Measurements from ENCODE around the gene COX19. TPM values are rescaled to one million over a fixed set of nuclear protein-coding genes. Genes with fewer than 3 reads are reported as not detected.
A peak's percentile ranks its signal among the peaks of the same experiment; 100 is the strongest.
"Not testable (repeated sequence)": the region's sequence is repeated elsewhere in the genome, so short reads cannot be mapped to it uniquely, and the experiment has no call there.

COX19 gene
- total RNA-seq, 2 donors from 2014 or later: 7.2 to 18.1 TPM

DNA sequence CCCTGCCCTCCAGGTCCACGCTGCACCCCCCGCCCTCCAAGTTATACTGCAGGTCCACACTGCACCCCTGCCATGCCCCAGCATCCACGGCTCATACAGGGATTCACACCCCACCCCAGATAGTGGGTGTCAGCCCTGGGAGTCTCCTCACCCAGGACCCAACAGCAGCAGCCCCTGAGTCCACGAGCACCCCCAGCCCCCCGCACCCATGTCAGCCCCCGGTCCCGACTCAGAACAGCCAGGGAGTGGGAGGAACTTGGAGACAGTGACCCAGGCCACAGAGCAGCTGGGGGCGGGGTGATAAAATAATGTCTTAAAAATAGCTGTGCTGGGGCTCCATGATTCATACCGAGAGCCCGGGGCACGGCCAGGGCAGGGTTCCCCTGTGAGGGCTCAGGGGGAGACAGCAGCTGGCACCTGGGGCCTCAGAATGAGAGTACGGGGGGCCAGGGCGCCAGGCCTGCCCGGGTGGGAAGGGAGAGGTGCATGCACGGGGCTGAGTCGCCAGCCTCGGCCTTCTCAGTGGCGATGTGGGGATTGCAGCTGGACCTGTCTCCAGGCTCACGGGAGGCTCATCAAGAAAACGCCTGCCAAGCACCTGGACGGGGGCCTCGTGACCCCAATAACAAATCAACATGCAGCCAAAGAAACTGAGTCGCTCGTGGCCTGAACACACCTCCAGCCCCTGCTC, 50.7 kb downstream of the COX19 start:
- Histone ChIP-seq H3K27ac (no peak overlapping the region), H3K36me3 (no peaks in the 10 kb centered on the region), H3K4me1 (ENCODE audit: control insufficient read depth in 1 of 2, low read depth in 2 of 2) (peaks cover 3 to 14% of the 10 kb centered on the region in 2 donors), H3K27me3 (replicated peaks; ENCODE audit: insufficient read depth) (no peaks in the 10 kb centered on the region), H3K9me3 (no peaks in the 10 kb centered on the region), H3K4me3 (no peak overlapping the region)
- TF ChIP-seq CTCF (IDR thresholded peaks at IDR 0.05): no peak
- ATAC-seq (ENCODE audit: insufficient number of reproducible peaks, low FRiP score, low read depth) (no peak), DNase-seq (ENCODE audit: low spot score) (no peak)

DNA sequence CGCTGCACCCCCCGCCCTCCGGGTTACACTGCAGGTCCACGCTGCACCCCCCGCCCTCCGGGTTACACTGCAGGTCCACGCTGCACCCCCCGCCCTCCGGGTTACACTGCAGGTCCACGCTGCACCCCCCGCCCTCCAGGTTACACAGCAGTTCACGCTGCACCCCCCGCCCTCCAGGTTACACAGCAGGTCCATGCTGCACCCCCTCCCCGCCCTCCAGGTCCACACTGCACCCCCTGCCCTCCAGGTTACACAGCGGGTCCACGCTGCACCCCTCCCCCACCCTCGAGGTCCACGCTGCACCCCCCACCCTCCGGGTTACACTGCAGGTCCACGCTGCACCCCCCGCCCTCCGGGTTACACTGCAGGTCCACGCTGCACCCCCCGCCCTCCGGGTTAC, 51.3 kb downstream of the COX19 start:
- H3K4me3 ChIP-seq; DNase-seq (ENCODE audit: low spot score); H3K27me3 ChIP-seq (replicated peaks; ENCODE audit: insufficient read depth); H3K9me3 ChIP-seq; H3K36me3 ChIP-seq; H3K27ac ChIP-seq; ATAC-seq (ENCODE audit: insufficient number of reproducible peaks, low FRiP score, low read depth): not testable (repeated sequence)
- H3K4me1 ChIP-seq (ENCODE audit: control insufficient read depth in 1 of 2, low read depth in 2 of 2): peaks cover 3 to 14% of the 10 kb centered on the region in 2 donors

DNA sequence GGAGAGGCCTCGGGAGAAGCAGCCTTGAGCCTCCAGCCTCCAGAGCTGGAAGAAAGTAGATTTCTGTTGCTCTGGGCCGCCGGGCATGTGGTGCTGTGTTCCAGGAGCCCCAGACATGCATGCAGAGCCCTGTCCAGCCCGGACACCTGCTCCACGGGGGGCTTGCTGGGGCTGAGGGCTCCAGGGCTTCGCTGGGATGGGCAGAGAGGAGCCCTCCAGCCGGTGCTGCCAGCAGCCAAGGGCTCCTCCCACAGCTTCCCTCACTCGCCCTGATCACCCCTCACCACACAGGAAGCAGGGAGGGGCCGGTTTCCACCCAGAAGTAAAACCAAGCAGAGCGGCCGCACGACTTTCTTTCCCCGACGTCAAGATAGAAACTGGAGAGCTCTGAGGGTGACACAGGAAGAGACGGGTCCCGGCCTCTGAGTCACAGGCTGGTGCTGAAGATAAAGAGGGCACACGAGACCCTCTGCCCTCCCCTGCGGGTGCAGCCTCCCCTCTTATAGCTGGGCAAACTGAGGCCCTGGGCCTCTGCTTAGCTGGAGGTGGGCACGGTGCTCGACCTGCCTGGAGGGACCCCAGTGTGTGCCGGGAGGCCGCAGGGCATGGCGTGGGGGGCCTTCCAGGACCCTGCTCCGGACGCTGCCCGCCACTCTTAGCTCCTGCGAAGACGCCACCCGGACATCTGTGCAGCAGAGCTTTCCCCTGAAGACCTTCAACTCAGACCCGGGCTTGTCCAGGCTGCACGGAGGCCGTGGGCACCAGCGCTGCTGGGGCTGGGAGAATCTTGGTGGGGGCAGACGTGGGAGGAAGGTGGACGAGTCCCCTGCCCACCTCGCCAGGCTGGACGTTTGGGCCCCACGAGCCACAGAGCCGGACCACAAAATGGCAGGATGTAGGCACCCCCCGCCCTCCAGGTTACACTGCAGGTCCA, 52.0 kb downstream of the COX19 start:
- no peak for ATAC-seq (ENCODE audit: insufficient number of reproducible peaks, low FRiP score, low read depth)
- H3K27me3 ChIP-seq (replicated peaks; ENCODE audit: insufficient read depth): no peaks in the 10 kb centered on the region
- no peak overlapping the region for H3K27ac ChIP-seq
- H3K36me3 ChIP-seq: no peaks in the 10 kb centered on the region
- H3K9me3 ChIP-seq: no peaks in the 10 kb centered on the region
- H3K4me3 ChIP-seq: peak overlapping the region; percentile 41
- no peak for DNase-seq (ENCODE audit: low spot score)
- no peak for TF ChIP-seq CTCF (IDR thresholded peaks at IDR 0.05)
- peaks cover 3 to 14% of the 10 kb centered on the region in 2 donors for H3K4me1 ChIP-seq (ENCODE audit: control insufficient read depth in 1 of 2, low read depth in 2 of 2)

DNA sequence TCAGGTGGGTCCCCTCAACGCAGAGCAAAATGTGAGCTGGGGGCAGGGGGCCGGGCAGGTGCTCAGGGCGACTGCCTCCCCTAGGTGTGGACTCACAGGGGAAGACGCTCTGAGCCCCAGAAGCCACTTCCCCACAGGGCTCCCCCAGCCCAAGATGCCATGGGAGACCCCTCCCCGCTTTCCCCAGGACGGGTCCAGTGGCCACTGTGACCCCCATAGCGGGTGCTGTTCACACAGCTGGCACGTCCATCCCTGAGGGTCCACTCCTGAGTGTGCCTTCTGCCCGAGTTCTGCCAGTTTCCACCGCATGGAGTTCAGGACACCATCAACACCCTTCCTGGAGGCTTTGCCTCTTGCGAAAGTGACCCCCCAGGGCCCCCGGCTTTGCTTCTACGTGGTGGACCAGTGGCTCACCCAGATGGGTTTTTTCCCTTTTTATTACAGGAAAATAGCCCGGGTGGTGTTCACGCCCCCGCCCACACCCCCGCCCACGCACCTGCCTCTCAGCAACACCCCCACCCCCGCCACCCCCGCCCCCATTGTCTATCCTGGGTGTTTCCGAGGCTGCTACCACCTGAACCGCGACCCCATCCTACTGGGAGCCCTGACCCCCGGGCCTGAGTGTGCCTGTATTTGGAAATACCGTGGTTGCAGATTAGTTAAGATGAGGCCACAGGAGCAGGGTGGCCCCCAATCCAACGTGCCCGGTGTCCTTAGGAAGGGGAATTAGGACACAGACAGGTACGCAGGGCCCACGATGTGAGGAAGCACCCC, 52.8 kb downstream of the COX19 start:
- H3K4me1 ChIP-seq (ENCODE audit: control insufficient read depth in 1 of 2, low read depth in 2 of 2): peaks cover 3 to 14% of the 10 kb centered on the region in 2 donors
- ATAC-seq (ENCODE audit: insufficient number of reproducible peaks, low FRiP score, low read depth): no peak
- peak overlapping the region; percentile 41 for H3K4me3 ChIP-seq
- no peaks in the 10 kb centered on the region for H3K9me3 ChIP-seq
- TF ChIP-seq CTCF (IDR thresholded peaks at IDR 0.05): no peak
- no peaks in the 10 kb centered on the region for H3K36me3 ChIP-seq
- DNase-seq (ENCODE audit: low spot score): no peak
- no peak overlapping the region for H3K27ac ChIP-seq
- no peaks in the 10 kb centered on the region for H3K27me3 ChIP-seq (replicated peaks; ENCODE audit: insufficient read depth)

DNA sequence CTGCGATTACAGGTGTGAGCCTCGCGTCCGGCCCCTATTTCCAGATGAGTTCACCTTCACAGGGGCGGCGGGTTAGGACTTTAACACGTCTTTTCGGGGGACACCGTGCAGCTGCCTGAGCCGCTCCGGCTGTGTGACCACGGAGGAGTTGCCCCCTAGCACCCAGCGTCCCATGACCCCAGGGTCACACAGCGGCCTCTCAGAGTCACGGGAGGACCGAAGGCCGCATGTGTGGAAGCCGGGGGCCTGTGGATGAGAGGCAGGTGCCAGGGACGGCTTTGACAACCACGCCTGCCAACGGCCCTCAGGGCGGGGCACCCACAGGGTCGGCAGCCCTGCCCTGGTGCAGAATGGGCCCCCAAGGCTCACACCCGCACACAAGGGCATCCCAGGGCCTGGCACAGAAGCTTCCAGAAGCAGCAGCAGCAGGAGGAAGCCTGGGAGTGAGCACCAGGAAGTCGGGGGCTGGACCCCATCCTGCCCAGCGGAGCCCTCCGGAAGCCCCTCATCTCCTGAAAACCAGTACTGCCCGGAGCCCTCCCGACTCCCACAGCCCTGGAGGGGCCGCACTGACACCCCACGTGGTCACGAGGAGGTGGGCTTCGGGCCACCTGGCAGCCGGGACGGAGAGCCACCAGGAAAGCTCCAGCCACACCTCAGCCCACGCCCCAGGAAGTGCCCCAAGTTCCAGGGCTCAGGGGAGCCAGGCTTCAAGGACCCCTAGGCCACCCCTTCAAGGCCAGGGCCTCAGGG, 53.6 kb downstream of the COX19 start:
- Histone ChIP-seq H3K27me3 (replicated peaks; ENCODE audit: insufficient read depth) (no peaks in the 10 kb centered on the region), H3K4me1 (ENCODE audit: control insufficient read depth in 1 of 2, low read depth in 2 of 2) (peaks cover 3 to 14% of the 10 kb centered on the region in 2 donors), H3K27ac (no peak overlapping the region), H3K4me3 (no peak overlapping the region), H3K36me3 (no peaks in the 10 kb centered on the region), H3K9me3 (no peaks in the 10 kb centered on the region)
- DNase-seq (ENCODE audit: low spot score): no peak
- ATAC-seq (ENCODE audit: insufficient number of reproducible peaks, low FRiP score, low read depth): no peak
- no peak for TF ChIP-seq CTCF (IDR thresholded peaks at IDR 0.05)

All from thoracic aorta (tissue), 2 donors.